GM21515 (cell line): ENCODE data around the gene TRIM33.
"Not testable (repeated sequence)": the region's sequence is repeated elsewhere in the genome, so short reads cannot be mapped to it uniquely, and the experiment has no call there.

Experiments
- ATAC-seq: cut with Tn5 transposase; IDR thresholded peaks from one replicate; pipeline ENCODE4 v1.9.1; 2021; ENCODE audit not compliant: unreplicated experiment

TRIM33 gene

GRCh38 chr1:114468047-114468446 lies 43.0 kb downstream of the TRIM33 start:
- no peak for ATAC-seq

GRCh38 chr1:114467491-114467890 lies 43.5 kb downstream of the TRIM33 start:
- no peak for ATAC-seq

- no peak for ATAC-seq
Observed at GRCh38 chr1:114466334-114467014, 44.5 kb downstream of the TRIM33 start.

DNA sequence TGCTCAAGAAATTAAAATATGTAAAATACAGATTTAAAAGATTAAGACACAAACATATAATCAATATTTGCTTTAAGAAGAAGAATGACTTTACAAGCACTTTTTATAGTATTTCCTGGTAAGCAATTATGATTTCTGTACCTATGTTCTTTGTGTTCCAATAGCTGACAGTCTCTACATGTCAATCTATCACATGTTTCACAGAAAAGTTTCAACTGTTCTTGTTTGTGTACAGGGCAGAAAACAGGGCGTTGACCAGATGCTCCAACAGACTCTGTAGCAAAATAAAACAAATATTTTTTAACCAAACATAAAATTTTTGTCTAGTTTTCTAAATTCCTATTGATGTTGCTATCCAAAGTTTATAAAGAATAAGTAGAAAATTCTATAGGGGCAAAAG lies 48.0 kb downstream of the TRIM33 start:
- no peak for ATAC-seq

- ATAC-seq = no peak
Observed at GRCh38 chr1:114462341-114462740, 48.7 kb downstream of the TRIM33 start.

DNA sequence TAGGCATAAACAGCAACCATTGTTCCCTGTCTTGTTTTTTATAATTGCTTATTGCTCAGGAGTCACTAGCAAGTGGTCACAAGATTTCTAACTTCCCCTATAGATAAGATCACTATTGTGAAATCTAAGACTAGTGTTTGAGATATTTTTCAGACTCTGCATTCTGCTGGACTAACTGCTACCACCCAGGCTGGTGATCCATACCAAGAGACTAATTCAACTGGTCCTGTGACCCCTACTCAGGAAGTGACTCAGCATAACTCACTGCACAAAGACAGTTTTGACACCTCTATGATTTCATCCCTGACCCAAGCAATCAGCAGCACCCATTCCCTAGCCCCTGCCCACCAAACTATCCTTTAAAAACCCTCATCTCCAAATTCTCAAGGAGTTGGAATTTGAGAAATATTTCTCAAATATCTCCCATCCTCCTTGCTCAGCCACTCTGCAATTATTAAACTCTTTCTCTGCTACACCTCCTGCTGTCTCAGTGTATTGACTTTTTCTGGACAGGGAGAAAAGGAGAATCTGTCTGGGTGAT lies 52.7 kb downstream of the TRIM33 start:
- ATAC-seq = no peak

DNA sequence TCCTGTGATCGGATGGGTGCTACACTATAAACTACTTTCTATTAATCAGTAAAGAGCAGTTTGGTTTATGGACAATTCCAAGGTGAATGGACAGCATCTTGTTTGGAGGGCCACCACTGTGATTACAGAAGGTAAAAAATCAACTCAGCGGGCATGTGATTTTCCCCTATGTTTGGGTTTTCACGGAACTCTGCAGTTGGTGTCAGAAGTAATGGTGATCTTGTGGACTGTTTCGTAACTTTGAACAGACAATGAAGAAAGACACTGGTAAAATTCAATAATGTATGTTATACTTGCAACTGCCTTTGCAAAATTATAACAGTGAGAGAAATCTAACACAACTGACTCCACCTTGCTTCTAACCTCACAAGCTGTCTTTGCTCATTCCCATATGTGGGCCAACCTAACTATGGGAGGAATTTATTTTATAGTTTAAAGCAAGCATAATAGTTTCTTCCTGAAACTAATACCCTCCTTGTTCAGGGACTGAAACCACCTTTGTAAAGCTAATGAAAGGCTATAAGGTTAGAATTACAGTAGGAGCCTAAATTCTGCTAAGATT lies 53.2 kb downstream of the TRIM33 start:
- no peak for ATAC-seq

DNA sequence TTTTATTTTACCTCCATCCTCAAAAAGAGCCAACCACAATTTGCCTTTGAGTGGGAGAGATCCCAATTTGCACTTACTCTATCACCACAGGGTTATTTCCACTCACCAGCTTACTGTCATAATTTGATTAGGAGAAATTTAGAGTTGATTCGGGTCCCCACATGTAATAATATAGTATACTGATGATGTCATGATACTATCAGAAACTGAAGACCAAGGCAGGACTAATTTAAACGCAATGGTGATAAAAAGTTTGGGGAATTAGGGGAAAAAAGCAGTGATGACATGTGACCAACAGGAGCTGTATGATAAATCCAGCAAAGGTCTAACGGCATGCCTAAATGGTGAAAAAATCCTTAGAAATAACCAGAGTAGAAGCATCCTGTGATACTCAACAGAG lies 54.4 kb downstream of the TRIM33 start:
- ATAC-seq = no peak

DNA sequence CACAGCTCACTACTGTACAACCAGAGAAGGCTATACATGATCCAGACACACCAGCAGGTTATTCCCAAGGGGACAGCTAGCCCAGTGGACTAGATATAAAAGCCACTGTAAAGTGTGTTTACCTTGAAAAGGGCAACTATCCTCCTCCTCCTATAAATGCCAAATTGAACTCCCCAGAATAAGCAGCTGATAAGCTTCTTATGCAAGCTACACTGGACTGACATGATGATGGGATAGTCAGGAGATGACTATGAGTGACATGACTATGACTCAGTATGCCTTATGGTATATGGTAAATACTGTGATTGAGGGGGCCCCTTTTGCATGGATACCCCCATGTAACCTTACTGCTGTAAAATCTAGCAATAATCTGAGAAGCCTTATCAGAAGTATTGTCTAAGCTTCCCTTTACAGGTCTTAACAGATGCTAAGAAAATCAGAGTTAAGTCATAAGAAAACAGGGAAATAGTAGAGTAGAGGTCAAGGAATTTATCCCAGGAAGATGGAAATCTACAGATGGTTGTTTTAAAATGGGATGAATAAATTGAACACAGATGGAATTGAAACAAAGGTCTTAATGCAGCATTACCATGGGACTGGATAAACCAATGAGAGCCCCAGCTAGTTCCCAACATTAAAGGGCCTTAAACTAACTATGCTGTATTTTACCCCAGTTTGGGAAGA lies 55.8 kb downstream of the TRIM33 start:
- no peak for ATAC-seq

GRCh38 chr1:114454539-114454938 lies 56.5 kb downstream of the TRIM33 start:
- no peak for ATAC-seq

GRCh38 chr1:114453361-114453784 lies 57.6 kb downstream of the TRIM33 start:
- ATAC-seq = no peak

- ATAC-seq = no peak
Observed at GRCh38 chr1:114448370-114449036, 62.5 kb downstream of the TRIM33 start.

GRCh38 chr1:114446198-114446597 lies 64.8 kb downstream of the TRIM33 start:
- no peak for ATAC-seq

DNA sequence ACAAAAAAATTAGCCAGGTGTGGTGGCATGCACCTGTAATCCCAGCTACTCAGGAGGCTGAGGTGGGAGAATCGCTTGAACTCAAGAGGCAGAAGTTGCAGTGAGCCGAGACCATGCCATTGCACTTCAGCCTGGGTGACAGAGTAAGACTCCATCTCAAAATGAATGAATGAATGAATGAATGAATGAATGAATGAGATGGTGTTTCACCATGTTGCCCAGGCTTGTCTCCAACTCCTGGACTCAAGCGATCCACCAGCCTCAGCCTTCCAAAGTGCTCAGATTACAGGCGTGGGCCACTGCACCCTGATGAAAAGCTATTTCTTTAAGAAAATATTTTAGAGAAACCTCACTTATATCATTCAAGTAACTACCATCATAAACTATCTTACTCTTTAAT lies 67.8 kb downstream of the TRIM33 start:
- ATAC-seq = not testable (repeated sequence)

DNA sequence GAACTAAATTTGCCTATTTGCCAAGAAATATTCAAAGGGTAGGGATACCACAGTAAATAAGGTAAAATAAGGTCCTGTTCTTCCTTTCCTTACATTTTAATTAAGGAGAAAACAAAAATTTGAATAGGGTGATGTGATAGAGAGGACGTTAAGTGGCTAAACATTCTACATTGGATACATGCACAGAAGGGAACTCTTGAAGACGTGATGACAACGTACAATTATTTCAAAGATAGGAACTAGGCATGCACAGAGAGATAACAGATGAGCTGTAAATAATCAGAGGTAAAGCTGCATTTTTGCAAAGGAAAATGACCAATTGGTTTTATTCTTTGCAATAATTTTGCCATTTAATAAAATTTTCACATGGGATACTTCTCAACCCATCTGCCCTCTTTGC lies 69.7 kb downstream of the TRIM33 start:
- no peak for ATAC-seq

GRCh38 chr1:114439369-114439768 lies 71.6 kb downstream of the TRIM33 start:
- ATAC-seq = no peak

DNA sequence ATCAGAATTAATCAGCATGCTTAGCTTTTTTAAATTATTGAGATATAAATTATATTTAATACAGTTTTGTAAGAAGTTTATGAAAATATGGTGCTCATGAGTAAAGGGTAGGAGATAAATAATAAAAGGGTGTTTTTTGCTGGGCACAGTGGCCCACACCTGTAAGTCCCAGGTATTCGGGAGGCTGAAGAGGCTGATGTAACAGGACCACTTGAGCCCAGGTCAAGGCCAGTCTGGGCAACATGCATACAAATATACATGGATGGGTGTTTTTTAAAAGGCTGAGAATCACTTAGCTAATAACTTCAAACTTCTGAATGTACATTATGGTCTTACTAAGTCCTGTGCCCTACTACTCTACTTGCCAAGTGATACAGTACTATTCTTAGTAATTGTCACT lies 73.2 kb downstream of the TRIM33 start:
- ATAC-seq = no peak

GRCh38 chr1:114436799-114437198 lies 74.2 kb downstream of the TRIM33 start:
- no peak for ATAC-seq

DNA sequence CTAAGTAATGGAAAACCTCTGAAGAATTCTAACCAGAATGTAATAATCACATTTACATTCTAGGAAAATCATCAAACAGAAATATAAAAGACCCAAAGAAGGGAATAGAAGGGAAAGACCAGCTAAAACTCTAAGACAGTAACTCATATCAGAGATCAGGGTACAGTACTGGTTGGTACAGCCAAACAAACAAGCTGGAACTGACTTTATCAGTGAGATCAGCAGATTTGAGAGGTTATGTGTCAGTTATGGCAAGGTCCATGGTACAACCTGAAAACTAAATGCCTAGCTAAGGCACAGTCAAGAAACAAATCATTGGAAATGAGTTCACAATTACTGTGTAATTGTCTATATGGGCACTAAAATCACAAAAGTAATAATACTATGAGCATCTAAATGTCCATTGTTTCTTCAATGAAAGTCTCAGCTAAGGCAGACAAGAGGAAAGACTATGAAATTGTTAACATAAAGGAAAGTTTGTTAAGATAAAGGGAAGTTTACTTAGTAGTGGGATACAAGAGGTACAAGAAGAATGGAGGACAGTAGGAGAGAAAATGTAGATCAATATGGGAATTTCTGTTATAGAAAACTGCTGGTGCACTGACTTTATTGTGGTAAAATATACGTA lies 75.8 kb downstream of the TRIM33 start:
- no peak for ATAC-seq

DNA sequence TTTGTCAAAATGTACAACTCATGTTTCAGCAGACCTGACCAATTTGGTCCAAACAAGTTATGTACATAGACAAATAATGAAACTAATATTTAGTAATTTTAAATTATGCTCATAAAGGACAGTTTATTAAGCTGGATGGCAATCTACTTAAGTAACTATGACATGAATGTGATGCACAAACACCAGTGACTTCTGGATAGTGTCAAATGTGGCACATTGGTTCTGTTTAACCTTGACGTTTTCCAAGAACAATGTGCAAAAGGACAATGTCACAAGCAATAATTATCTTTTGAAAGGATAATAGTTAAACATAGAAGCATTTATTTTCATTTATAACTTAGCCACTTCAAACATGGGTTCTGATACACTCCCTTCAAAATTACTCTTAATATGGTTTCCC lies 80.0 kb downstream of the TRIM33 start:
- ATAC-seq = no peak

GRCh38 chr1:114428083-114428754 lies 82.8 kb downstream of the TRIM33 start:
- ATAC-seq = no peak
